ENCODE results near the gene TSHR.
"Not testable (repeated sequence)": the region's sequence is repeated elsewhere in the genome, so short reads cannot be mapped to it uniquely, and the experiment has no call there.

Gene TSHR

DNA sequence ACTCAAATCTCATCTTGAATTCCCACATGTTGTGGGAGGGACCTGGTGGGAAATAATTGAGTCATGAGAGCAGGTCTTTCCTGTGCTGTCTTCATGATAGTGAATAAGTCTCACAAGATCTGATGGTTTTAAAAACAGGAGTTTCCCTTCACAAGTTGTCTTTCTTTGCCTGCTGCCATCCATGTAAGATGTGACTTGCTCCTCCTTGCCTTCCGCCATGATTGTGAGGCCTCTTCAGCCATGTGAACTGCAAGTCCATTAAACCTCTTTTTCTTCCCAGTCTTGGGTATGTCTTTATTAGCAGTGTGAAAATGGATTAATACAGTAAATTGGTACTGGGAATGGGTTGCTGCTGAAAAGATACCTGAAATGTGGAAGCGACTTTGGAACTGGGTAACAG is 98.6 kb downstream of the TSHR start:
- H3K4me3 ChIP-seq (ENCODE audit: insufficient read depth, low read depth, low read length, poor library complexity, severe bottlenecking); H3K9me3 ChIP-seq (ENCODE audit: control insufficient read depth, low read length); H3K27ac ChIP-seq (ENCODE audit: insufficient read depth, low read length, poor library complexity, severe bottlenecking); H3K36me3 ChIP-seq (ENCODE audit: control insufficient read depth, insufficient read depth, low read length); H3K27me3 ChIP-seq (replicated peaks; ENCODE audit: control insufficient read depth, insufficient read depth, low read length, poor library complexity, severe bottlenecking); H3K4me1 ChIP-seq (ENCODE audit: control insufficient read depth, insufficient read depth, low read length, poor library complexity, severe bottlenecking); DNase-seq: not testable (repeated sequence)

DNA sequence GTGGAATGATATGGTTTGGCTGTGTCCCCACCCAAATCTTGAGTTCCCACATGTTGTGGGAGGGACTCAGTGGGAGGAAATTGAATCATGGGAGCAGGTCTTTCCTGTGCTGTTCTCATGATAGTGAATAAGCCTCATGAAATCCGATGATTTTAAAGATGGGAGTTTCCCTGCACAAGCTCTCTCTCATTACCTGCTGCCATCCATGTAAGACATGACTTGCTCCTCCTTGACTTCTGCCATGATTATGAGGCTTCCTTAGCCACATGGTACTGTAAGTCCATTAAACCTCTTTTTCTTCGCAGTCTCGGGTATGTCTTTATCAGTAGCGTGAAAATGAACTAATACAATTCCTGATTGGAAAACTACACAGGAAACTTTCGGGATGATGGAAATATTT is 100.5 kb downstream of the TSHR start:
- Histone ChIP-seq H3K27ac (ENCODE audit: insufficient read depth, low read length, poor library complexity, severe bottlenecking) (no peak overlapping the region), H3K36me3 (ENCODE audit: control insufficient read depth, insufficient read depth, low read length) (no peaks in the 10 kb centered on the region), H3K4me3 (ENCODE audit: insufficient read depth, low read depth, low read length, poor library complexity, severe bottlenecking) (no peak overlapping the region), H3K9me3 (ENCODE audit: control insufficient read depth, low read length) (no peaks in the 10 kb centered on the region), H3K4me1 (ENCODE audit: control insufficient read depth, insufficient read depth, low read length, poor library complexity, severe bottlenecking) (no peaks in the 10 kb centered on the region), H3K27me3 (replicated peaks; ENCODE audit: control insufficient read depth, insufficient read depth, low read length, poor library complexity, severe bottlenecking) (no peaks in the 10 kb centered on the region)
- no peak for DNase-seq

DNA sequence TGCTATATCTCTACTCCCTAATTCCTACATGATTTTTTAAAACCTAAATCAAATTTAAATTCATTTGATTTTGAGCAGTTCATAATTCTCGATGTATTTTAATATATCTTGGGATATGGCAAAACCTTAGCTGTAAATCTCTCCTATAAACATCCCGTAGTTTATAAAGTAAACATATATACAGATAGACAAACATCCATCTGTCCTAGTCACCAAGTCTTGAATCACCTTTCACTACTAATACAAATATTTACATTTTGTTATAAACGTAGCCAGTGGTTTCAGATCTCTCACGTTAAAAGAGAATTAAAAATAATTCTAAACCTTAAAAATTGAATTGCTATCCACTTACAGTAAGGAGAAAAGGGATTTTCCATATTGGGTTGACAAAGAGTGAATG is 107.0 kb downstream of the TSHR start:
- Histone ChIP-seq H3K9me3 (ENCODE audit: control insufficient read depth, low read length) (no peaks in the 10 kb centered on the region), H3K36me3 (ENCODE audit: control insufficient read depth, insufficient read depth, low read length) (no peaks in the 10 kb centered on the region), H3K27ac (ENCODE audit: insufficient read depth, low read length, poor library complexity, severe bottlenecking) (no peak overlapping the region), H3K4me1 (ENCODE audit: control insufficient read depth, insufficient read depth, low read length, poor library complexity, severe bottlenecking) (no peaks in the 10 kb centered on the region), H3K4me3 (ENCODE audit: insufficient read depth, low read depth, low read length, poor library complexity, severe bottlenecking) (no peak overlapping the region), H3K27me3 (replicated peaks; ENCODE audit: control insufficient read depth, insufficient read depth, low read length, poor library complexity, severe bottlenecking) (no peaks in the 10 kb centered on the region)
- DNase-seq: no peak

GRCh38 chr14:81062816-81063215 is 107.4 kb downstream of the TSHR start:
- H3K27me3 ChIP-seq (replicated peaks; ENCODE audit: control insufficient read depth, insufficient read depth, low read length, poor library complexity, severe bottlenecking): no peaks in the 10 kb centered on the region
- no peaks in the 10 kb centered on the region for H3K4me1 ChIP-seq (ENCODE audit: control insufficient read depth, insufficient read depth, low read length, poor library complexity, severe bottlenecking)
- no peaks in the 10 kb centered on the region for H3K36me3 ChIP-seq (ENCODE audit: control insufficient read depth, insufficient read depth, low read length)
- H3K9me3 ChIP-seq (ENCODE audit: control insufficient read depth, low read length): no peaks in the 10 kb centered on the region
- no peak overlapping the region for H3K27ac ChIP-seq (ENCODE audit: insufficient read depth, low read length, poor library complexity, severe bottlenecking)
- DNase-seq: no peak
- H3K4me3 ChIP-seq (ENCODE audit: insufficient read depth, low read depth, low read length, poor library complexity, severe bottlenecking): no peak overlapping the region

GRCh38 chr14:81066672-81067071 is 111.3 kb downstream of the TSHR start:
- no peak for DNase-seq
- H3K27ac ChIP-seq (ENCODE audit: insufficient read depth, low read length, poor library complexity, severe bottlenecking): no peak overlapping the region
- no peaks in the 10 kb centered on the region for H3K36me3 ChIP-seq (ENCODE audit: control insufficient read depth, insufficient read depth, low read length)
- no peaks in the 10 kb centered on the region for H3K27me3 ChIP-seq (replicated peaks; ENCODE audit: control insufficient read depth, insufficient read depth, low read length, poor library complexity, severe bottlenecking)
- H3K4me1 ChIP-seq (ENCODE audit: control insufficient read depth, insufficient read depth, low read length, poor library complexity, severe bottlenecking): no peaks in the 10 kb centered on the region
- H3K4me3 ChIP-seq (ENCODE audit: insufficient read depth, low read depth, low read length, poor library complexity, severe bottlenecking): no peak overlapping the region
- no peaks in the 10 kb centered on the region for H3K9me3 ChIP-seq (ENCODE audit: control insufficient read depth, low read length)

DNA sequence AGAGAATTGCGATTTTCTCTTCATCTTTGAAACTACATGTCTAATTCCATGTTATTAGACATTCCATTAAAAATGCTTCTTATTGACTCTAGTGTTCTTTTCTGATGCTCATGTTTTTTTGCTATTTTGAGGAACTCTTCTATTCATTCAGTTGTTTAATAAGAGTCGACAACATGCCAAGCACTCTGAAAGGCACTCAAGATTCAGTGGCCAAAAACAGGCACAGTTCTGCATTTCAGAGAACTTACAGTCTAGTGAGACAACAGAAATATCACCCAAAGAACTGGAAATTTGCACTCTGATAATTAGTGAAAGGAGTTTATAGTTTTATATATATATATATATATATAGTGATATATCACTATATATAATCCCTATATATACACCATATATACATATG is 111.7 kb downstream of the TSHR start:
- H3K36me3 ChIP-seq (ENCODE audit: control insufficient read depth, insufficient read depth, low read length): no peaks in the 10 kb centered on the region
- H3K4me3 ChIP-seq (ENCODE audit: insufficient read depth, low read depth, low read length, poor library complexity, severe bottlenecking): no peak overlapping the region
- no peaks in the 10 kb centered on the region for H3K9me3 ChIP-seq (ENCODE audit: control insufficient read depth, low read length)
- no peak overlapping the region for H3K27ac ChIP-seq (ENCODE audit: insufficient read depth, low read length, poor library complexity, severe bottlenecking)
- no peaks in the 10 kb centered on the region for H3K27me3 ChIP-seq (replicated peaks; ENCODE audit: control insufficient read depth, insufficient read depth, low read length, poor library complexity, severe bottlenecking)
- no peaks in the 10 kb centered on the region for H3K4me1 ChIP-seq (ENCODE audit: control insufficient read depth, insufficient read depth, low read length, poor library complexity, severe bottlenecking)
- no peak for DNase-seq

- Histone ChIP-seq H3K9me3 (ENCODE audit: control insufficient read depth, low read length) (no peaks in the 10 kb centered on the region), H3K4me1 (ENCODE audit: control insufficient read depth, insufficient read depth, low read length, poor library complexity, severe bottlenecking) (no peaks in the 10 kb centered on the region)
These were observed 112.9 kb downstream of the TSHR start for GRCh38 chr14:81068176-81068782.

GRCh38 chr14:81070511-81070910 is 115.1 kb downstream of the TSHR start:
- H3K9me3 ChIP-seq (ENCODE audit: control insufficient read depth, low read length): no peaks in the 10 kb centered on the region
- H3K4me1 ChIP-seq (ENCODE audit: control insufficient read depth, insufficient read depth, low read length, poor library complexity, severe bottlenecking): no peaks in the 10 kb centered on the region
- no peak overlapping the region for H3K4me3 ChIP-seq (ENCODE audit: insufficient read depth, low read depth, low read length, poor library complexity, severe bottlenecking)

More at GRCh38 chr14:81068176-81068782, 112.9 kb downstream of the TSHR start:
- H3K4me3 ChIP-seq (ENCODE audit: insufficient read depth, low read depth, low read length, poor library complexity, severe bottlenecking): no peak overlapping the region
- H3K27ac ChIP-seq (ENCODE audit: insufficient read depth, low read length, poor library complexity, severe bottlenecking): no peak overlapping the region
- no peaks in the 10 kb centered on the region for H3K36me3 ChIP-seq (ENCODE audit: control insufficient read depth, insufficient read depth, low read length)
- no peaks in the 10 kb centered on the region for H3K27me3 ChIP-seq (replicated peaks; ENCODE audit: control insufficient read depth, insufficient read depth, low read length, poor library complexity, severe bottlenecking)
- DNase-seq: no peak

DNA sequence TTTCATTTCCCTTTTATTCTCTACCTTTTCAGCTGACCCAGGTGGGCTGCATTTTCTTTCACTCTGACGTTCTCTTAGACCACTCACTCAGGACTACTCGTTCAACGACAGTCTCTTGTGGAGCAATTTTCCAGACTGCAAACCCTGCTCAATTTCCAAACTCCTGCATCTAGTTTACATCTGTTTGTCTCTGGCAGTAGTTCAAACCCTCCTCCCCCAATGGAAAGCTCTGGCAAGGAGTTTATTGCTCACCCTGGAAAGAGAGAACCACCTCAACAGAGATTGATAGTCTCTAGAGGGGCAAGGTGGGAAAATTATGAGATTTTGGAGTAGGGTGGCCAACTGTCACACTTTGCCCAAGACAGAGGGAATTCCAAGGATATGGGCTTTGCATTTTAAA is 130.2 kb downstream of the TSHR start:
- no peaks in the 10 kb centered on the region for H3K4me1 ChIP-seq (ENCODE audit: control insufficient read depth, insufficient read depth, low read length, poor library complexity, severe bottlenecking)
- H3K4me3 ChIP-seq (ENCODE audit: insufficient read depth, low read depth, low read length, poor library complexity, severe bottlenecking): no peak overlapping the region
- no peaks in the 10 kb centered on the region for H3K36me3 ChIP-seq (ENCODE audit: control insufficient read depth, insufficient read depth, low read length)
- H3K9me3 ChIP-seq (ENCODE audit: control insufficient read depth, low read length): no peaks in the 10 kb centered on the region
- no peak for DNase-seq
- H3K27ac ChIP-seq (ENCODE audit: insufficient read depth, low read length, poor library complexity, severe bottlenecking): no peak overlapping the region
- H3K27me3 ChIP-seq (replicated peaks; ENCODE audit: control insufficient read depth, insufficient read depth, low read length, poor library complexity, severe bottlenecking): no peaks in the 10 kb centered on the region

More at GRCh38 chr14:81070511-81070910, 115.1 kb downstream of the TSHR start:
- Histone ChIP-seq H3K27me3 (replicated peaks; ENCODE audit: control insufficient read depth, insufficient read depth, low read length, poor library complexity, severe bottlenecking) (no peaks in the 10 kb centered on the region), H3K36me3 (ENCODE audit: control insufficient read depth, insufficient read depth, low read length) (no peaks in the 10 kb centered on the region), H3K27ac (ENCODE audit: insufficient read depth, low read length, poor library complexity, severe bottlenecking) (no peak overlapping the region)
- DNase-seq: no peak

DNA sequence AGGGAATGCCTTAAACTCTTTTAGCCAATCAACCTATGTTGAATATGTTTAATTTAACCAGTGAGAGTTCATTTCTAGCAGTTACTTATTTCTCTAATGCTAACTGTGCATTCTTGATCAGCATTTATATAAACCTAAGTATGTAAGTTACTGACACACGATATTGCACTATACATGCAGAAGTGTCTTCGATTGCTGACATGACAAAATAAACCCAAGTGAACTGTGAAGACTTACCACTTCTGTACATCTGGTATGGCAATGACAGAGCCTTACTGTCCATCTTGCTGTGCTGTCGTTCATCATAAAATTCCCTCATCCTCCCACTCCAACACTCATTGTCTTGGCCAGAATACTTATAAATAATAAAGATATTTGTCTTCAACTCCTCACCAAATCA is 131.8 kb downstream of the TSHR start:
- Histone ChIP-seq H3K4me3 (ENCODE audit: insufficient read depth, low read depth, low read length, poor library complexity, severe bottlenecking) (no peak overlapping the region), H3K27me3 (replicated peaks; ENCODE audit: control insufficient read depth, insufficient read depth, low read length, poor library complexity, severe bottlenecking) (no peaks in the 10 kb centered on the region), H3K9me3 (ENCODE audit: control insufficient read depth, low read length) (no peaks in the 10 kb centered on the region), H3K27ac (ENCODE audit: insufficient read depth, low read length, poor library complexity, severe bottlenecking) (no peak overlapping the region), H3K4me1 (ENCODE audit: control insufficient read depth, insufficient read depth, low read length, poor library complexity, severe bottlenecking) (no peaks in the 10 kb centered on the region), H3K36me3 (ENCODE audit: control insufficient read depth, insufficient read depth, low read length) (no peaks in the 10 kb centered on the region)
- DNase-seq: no peak
